Glutamatergic neuron (in vitro differentiated cells): Measurements from ENCODE around the gene CERS6. TPM values are rescaled to one million over a fixed set of nuclear protein-coding genes. Genes with fewer than 3 reads are reported as not detected.
A peak's percentile ranks its signal among the peaks of the same experiment; 100 is the strongest.
"Not testable (repeated sequence)": the region's sequence is repeated elsewhere in the genome, so short reads cannot be mapped to it uniquely, and the experiment has no call there.

Source experiments
- DNase-seq: peaks from one replicate; pipeline ENCODE4 v3.0.0; 2022
- H3K27ac Mint-ChIP-seq: one replicate; pipeline ENCODE4 v1.8.0; 2020; ENCODE audit warnings: mild to moderate bottlenecking, mixed read lengths, inconsistent platforms; ENCODE audit not compliant: unreplicated experiment
- H3K27me3 Mint-ChIP-seq: one replicate; pipeline ENCODE4 v1.8.0; 2020; ENCODE audit warnings: mild to moderate bottlenecking, moderate library complexity, mixed read lengths, inconsistent platforms; ENCODE audit not compliant: unreplicated experiment
- H3K36me3 Mint-ChIP-seq: one replicate; pipeline ENCODE4 v1.8.0; 2020; ENCODE audit warnings: mild to moderate bottlenecking, mixed read lengths, inconsistent platforms; ENCODE audit not compliant: unreplicated experiment
- H3K4me1 Mint-ChIP-seq: one replicate; pipeline ENCODE4 v1.8.0; 2020; ENCODE audit warnings: mild to moderate bottlenecking, low read depth, mixed read lengths, inconsistent platforms; ENCODE audit not compliant: unreplicated experiment
- H3K4me3 Mint-ChIP-seq: one replicate; pipeline ENCODE4 v1.8.0; 2020; ENCODE audit warnings: mild to moderate bottlenecking, mixed read lengths, inconsistent platforms; ENCODE audit not compliant: unreplicated experiment
- H3K9me3 Mint-ChIP-seq: one replicate; pipeline ENCODE4 v1.8.0; 2020; ENCODE audit warnings: mild to moderate bottlenecking, moderate library complexity, mixed read lengths, inconsistent platforms; ENCODE audit not compliant: unreplicated experiment
- CTCF ChIP-seq: fragments of 200-600 bp; sonication (generic); IDR thresholded peaks from one replicate; pipeline ENCODE4 v1.5.0; 2021; ENCODE audit not compliant: partially characterized antibody, unreplicated experiment
- total RNA-seq: library from RNA; stranded (reverse); fragmentation: NEBNext Ultra II Directional; extraction: Animal tissue kit (Norgen Biotek cat#: 25700); gene quantifications from one replicate; pipeline ENCODE4 v1.2.1, GENCODE V29; 2021; ENCODE audit not compliant: unreplicated experiment

The CERS6 gene
- total RNA-seq, 1 donor from 2014 or later, result 143 TPM

- Mint-ChIP-seq H3K27me3 (peaks cover 2% of the 10 kb centered on the region), H3K4me1 (peaks cover 28% of the 10 kb centered on the region), H3K9me3 (peaks cover 5% of the 10 kb centered on the region), H3K4me3 (no peak overlapping the region), H3K36me3 (no peaks in the 10 kb centered on the region), H3K27ac (no peak overlapping the region)
- no peak for DNase-seq
- no peak for TF ChIP-seq CTCF
Measured at GRCh38 chr2:168758970-168759820, 303.1 kb downstream of the CERS6 start.

GRCh38 chr2:168765401-168765800 lies 309.3 kb downstream of the CERS6 start:
- Mint-ChIP-seq H3K9me3 (peaks cover 5% of the 10 kb centered on the region), H3K36me3 (peaks cover 10% of the 10 kb centered on the region), H3K27ac (no peak overlapping the region), H3K27me3 (peaks cover 2% of the 10 kb centered on the region), H3K4me1 (peaks cover 11% of the 10 kb centered on the region), H3K4me3 (no peak overlapping the region)
- DNase-seq, result no peak
- TF ChIP-seq CTCF, result no peak

- DNase-seq, result peak; percentile 38
- Mint-ChIP-seq H3K4me1 (peaks cover 11% of the 10 kb centered on the region), H3K36me3 (peaks cover 10% of the 10 kb centered on the region), H3K4me3 (no peak overlapping the region), H3K27ac (peak overlapping the region; percentile 40), H3K9me3 (peaks cover 5% of the 10 kb centered on the region), H3K27me3 (peaks cover 2% of the 10 kb centered on the region)
- TF ChIP-seq CTCF, result no peak
Measured at GRCh38 chr2:168766600-168766999, 310.5 kb downstream of the CERS6 start.

- peaks cover 10% of the 10 kb centered on the region for H3K36me3 Mint-ChIP-seq
- TF ChIP-seq CTCF, result no peak
- peaks cover 11% of the 10 kb centered on the region for H3K4me1 Mint-ChIP-seq
- DNase-seq, result no peak
- peaks cover 5% of the 10 kb centered on the region for H3K9me3 Mint-ChIP-seq
- no peak overlapping the region for H3K27ac Mint-ChIP-seq
- peaks cover 2% of the 10 kb centered on the region for H3K27me3 Mint-ChIP-seq
- H3K4me3 Mint-ChIP-seq, result no peak overlapping the region
Measured at GRCh38 chr2:168767258-168767657, 311.2 kb downstream of the CERS6 start.

GRCh38 chr2:168768357-168768756 lies 312.3 kb downstream of the CERS6 start:
- not testable (repeated sequence) for H3K9me3 Mint-ChIP-seq, DNase-seq, H3K27ac Mint-ChIP-seq, H3K27me3 Mint-ChIP-seq, H3K4me3 Mint-ChIP-seq
- peaks cover 10% of the 10 kb centered on the region for H3K36me3 Mint-ChIP-seq
- H3K4me1 Mint-ChIP-seq, result peaks cover 11% of the 10 kb centered on the region
